NCI-H774 (cell line): ENCODE results near the gene PPM1N.
"Not testable (repeated sequence)": the region's sequence is repeated elsewhere in the genome, so short reads cannot be mapped to it uniquely, and the experiment has no call there.

Source experiments
- DNase-seq: peaks from one replicate; lab custom pipeline; 2025; lab: John Stamatoyannopoulos, UW

PPM1N gene

GRCh38 chr19:45510352-45510751, 12.1 kb downstream of the PPM1N start:
- DNase-seq, result not testable (repeated sequence)

GRCh38 chr19:45511074-45511473, 12.8 kb downstream of the PPM1N start:
- no peak for DNase-seq

GRCh38 chr19:45512881-45513483, 14.7 kb downstream of the PPM1N start:
- DNase-seq, result no peak

GRCh38 chr19:45514376-45515051, 16.3 kb downstream of the PPM1N start:
- DNase-seq, result no peak

GRCh38 chr19:45515081-45515624, 16.9 kb downstream of the PPM1N start:
- no peak for DNase-seq

GRCh38 chr19:45515807-45516401, 17.7 kb downstream of the PPM1N start:
- no peak for DNase-seq

GRCh38 chr19:45517238-45517637, 19.0 kb downstream of the PPM1N start:
- DNase-seq, result no peak

- no peak for DNase-seq
These were observed 19.6 kb downstream of the PPM1N start for GRCh38 chr19:45517641-45518468.

- no peak for DNase-seq
These were observed 20.2 kb downstream of the PPM1N start for GRCh38 chr19:45518469-45518826.

- no peak for DNase-seq
These were observed 24.0 kb downstream of the PPM1N start for GRCh38 chr19:45522010-45522941.

- peak; percentile 79 for DNase-seq
These were observed 25.5 kb downstream of the PPM1N start for GRCh38 chr19:45523642-45524256.

GRCh38 chr19:45524575-45525129, 26.4 kb downstream of the PPM1N start:
- no peak for DNase-seq

- peak; percentile 53 for DNase-seq
These were observed 27.9 kb downstream of the PPM1N start for GRCh38 chr19:45526143-45526542.

- DNase-seq, result no peak
These were observed 28.7 kb downstream of the PPM1N start for GRCh38 chr19:45526971-45527370.

- no peak for DNase-seq
These were observed 29.5 kb downstream of the PPM1N start for GRCh38 chr19:45527731-45528130.

- no peak for DNase-seq
These were observed 30.0 kb downstream of the PPM1N start for GRCh38 chr19:45528149-45528743.

- peak; percentile 33 for DNase-seq
These were observed 30.6 kb downstream of the PPM1N start for GRCh38 chr19:45528744-45529419.

GRCh38 chr19:45529420-45529785, 31.2 kb downstream of the PPM1N start:
- no peak for DNase-seq

GRCh38 chr19:45531349-45531748, 33.1 kb downstream of the PPM1N start:
- no peak for DNase-seq

- no peak for DNase-seq
These were observed 41.2 kb downstream of the PPM1N start for GRCh38 chr19:45539459-45539858.
